ENCODE data around the gene ASCC1. TPM values are rescaled to one million over a fixed set of nuclear protein-coding genes. Genes with fewer than 3 reads are reported as not detected.
"Not testable (repeated sequence)": the region's sequence is repeated elsewhere in the genome, so short reads cannot be mapped to it uniquely, and the experiment has no call there.

The ASCC1 gene
- total and polyA plus RNA-seq, 8 donors, result 4.3 to 142 (median 13.6) TPM

- TF ChIP-seq POLR2AphosphoS5 (IDR thresholded peaks at IDR 0.05) (no peak), POLR2A (IDR thresholded peaks at IDR 0.05) (no peak), CTCF (IDR thresholded peaks at IDR 0.05) (no peak), EP300 (IDR thresholded peaks at IDR 0.05) (no peak)
Observed at GRCh38 chr10:72140850-72141249, 75.2 kb downstream of the ASCC1 start.

DNA sequence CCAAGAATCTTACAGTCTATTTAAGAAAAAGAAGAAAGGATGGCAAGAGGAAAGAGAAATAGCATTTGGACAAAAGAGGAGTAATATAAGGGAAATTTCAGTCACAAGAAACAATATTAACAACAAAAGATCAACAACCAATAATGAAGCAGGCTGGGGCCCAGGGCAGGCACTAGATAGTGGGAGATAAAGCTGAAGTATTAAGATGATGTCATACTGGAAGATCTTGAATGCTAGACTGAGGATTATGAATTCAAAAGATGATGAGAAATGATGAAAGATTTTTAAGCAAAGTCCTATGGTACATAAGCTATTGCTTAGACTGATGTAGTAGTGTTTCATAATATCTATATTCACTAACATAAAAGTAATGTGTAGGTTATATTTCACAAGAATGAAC, 75.9 kb downstream of the ASCC1 start:
- H3K36me3 ChIP-seq, result peaks cover 4 to 15% (median 10%) of the 10 kb centered on the region in 4 donors
- TF ChIP-seq CTCF (IDR thresholded peaks at IDR 0.05) (no peak), EP300 (IDR thresholded peaks at IDR 0.05) (no peak), POLR2A (IDR thresholded peaks at IDR 0.05) (no peak), POLR2AphosphoS5 (IDR thresholded peaks at IDR 0.05) (no peak)
- peaks cover 0 to 5% (median 0%) of the 10 kb centered on the region in 4 donors for H3K4me1 ChIP-seq
- H3K27ac ChIP-seq, result no peak overlapping the region
- peaks cover 0 to 7% (median 0%) of the 10 kb centered on the region in 4 donors for H3K9me3 ChIP-seq
- no peak for DNase-seq
- intact Hi-C loops (cut with DNase I; ENCODE audit: low total_unique reads), result no loop called here
- H3K27me3 ChIP-seq, result no peaks in the 10 kb centered on the region
- H3K4me3 ChIP-seq, result no peak overlapping the region

More at GRCh38 chr10:72140850-72141249, 75.2 kb downstream of the ASCC1 start:
- Histone ChIP-seq H3K27ac (no peak overlapping the region), H3K4me3 (no peak overlapping the region), H3K27me3 (no peaks in the 10 kb centered on the region), H3K4me1 (no peaks in the 10 kb centered on the region), H3K36me3 (peaks cover 4 to 13% (median 10%) of the 10 kb centered on the region in 4 donors), H3K9me3 (peaks cover 0 to 7% (median 0%) of the 10 kb centered on the region in 4 donors)
- 82 to 92% (median 88%) methylated on average over 2 of the region's 2 CpGs for WGBS, 5 donors
- DNase-seq, result no peak
- intact Hi-C loops (cut with DNase I; ENCODE audit: low total_unique reads), result no loop called here

GRCh38 chr10:72137583-72137982, 78.5 kb downstream of the ASCC1 start:
- Histone ChIP-seq H3K9me3 (peaks cover 0 to 7% (median 0%) of the 10 kb centered on the region in 4 donors), H3K27me3 (no peaks in the 10 kb centered on the region), H3K27ac (no peak overlapping the region), H3K4me1 (peaks cover 0 to 12% (median 0%) of the 10 kb centered on the region in 4 donors), H3K4me3 (no peak overlapping the region), H3K36me3 (peaks cover 4 to 15% (median 10%) of the 10 kb centered on the region in 4 donors)
- intact Hi-C loops (cut with DNase I; ENCODE audit: low total_unique reads), result no loop called here
- DNase-seq, result no peak
- 95 to 97% (median 96%) methylated on average over 7 of the region's 7 CpGs for WGBS, 5 donors
- TF ChIP-seq POLR2A (IDR thresholded peaks at IDR 0.05) (no peak), CTCF (IDR thresholded peaks at IDR 0.05) (no peak)

- Histone ChIP-seq H3K36me3 (peaks cover 4 to 20% (median 19%) of the 10 kb centered on the region in 4 donors), H3K4me1 (peaks cover 0 to 12% (median 0%) of the 10 kb centered on the region in 4 donors)
- intact Hi-C loops (cut with DNase I; ENCODE audit: low total_unique reads); H3K27ac ChIP-seq; H3K4me3 ChIP-seq; H3K9me3 ChIP-seq; DNase-seq; H3K27me3 ChIP-seq: not testable (repeated sequence)
- 97 to 100% (median 97%) methylated on average over 10 of the region's 10 CpGs for WGBS, 5 donors
Observed at GRCh38 chr10:72136225-72136624, 79.9 kb downstream of the ASCC1 start.

Measured in stomach (tissue), 9 donors.